HL-60/S4 treated with phorbol 12-myristate 13-acetate at 8.2 ng/mL for 4 days and 3 days (cell line): ENCODE measurements around the gene UBXN7.
"Not testable (repeated sequence)": the region's sequence is repeated elsewhere in the genome, so short reads cannot be mapped to it uniquely, and the experiment has no call there.

Experiments used
- in situ Hi-C: fragments of 300-500 bp; cut with MboI; formaldehyde crosslinking; loops from 2 replicates; pipeline ENCODE4 v1.15.0; 2022; ENCODE audit warnings: low sequenced_read_pairs

The UBXN7 gene

DNA sequence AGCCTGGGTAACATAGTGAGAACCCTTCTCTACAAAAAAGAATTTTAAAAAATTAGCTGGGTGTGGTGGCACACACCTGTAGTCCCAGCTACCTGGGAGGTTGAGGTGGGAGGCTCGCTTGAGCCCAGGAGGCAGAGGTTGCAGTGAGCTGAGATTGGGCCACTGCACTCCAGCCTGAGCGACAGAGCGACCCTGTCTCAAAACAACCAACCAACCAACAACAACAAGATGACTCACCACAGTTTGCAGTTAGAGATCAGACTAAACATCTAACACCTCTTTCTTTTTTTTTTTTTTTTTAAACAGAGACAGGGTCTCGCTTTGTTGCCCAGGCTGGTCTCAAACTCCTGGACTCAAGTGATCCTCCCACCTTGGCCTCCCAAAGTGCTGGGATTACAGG lies 73.7 kb downstream of the UBXN7 start:
- in situ Hi-C loops, result not testable (repeated sequence)

DNA sequence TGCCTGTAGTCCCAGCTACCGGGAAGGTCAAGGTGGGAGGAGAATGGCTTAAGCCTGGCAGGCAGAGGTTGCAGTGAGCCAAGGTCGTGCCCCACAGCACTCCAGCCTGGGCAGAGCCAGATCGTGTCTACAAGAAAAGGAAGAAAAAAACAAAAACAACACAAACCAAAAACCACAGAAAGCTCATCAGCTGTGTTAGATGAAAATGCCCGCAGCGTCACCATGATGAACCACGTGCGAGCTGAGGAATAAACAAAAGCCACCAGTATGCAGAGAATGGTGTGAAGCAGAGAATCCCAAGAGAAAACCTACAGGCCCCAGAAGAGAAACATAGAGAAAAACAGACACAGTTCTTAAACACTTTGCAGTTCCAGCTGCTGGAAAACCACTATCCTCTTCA lies 74.3 kb downstream of the UBXN7 start:
- in situ Hi-C loops, result no loop called here

DNA sequence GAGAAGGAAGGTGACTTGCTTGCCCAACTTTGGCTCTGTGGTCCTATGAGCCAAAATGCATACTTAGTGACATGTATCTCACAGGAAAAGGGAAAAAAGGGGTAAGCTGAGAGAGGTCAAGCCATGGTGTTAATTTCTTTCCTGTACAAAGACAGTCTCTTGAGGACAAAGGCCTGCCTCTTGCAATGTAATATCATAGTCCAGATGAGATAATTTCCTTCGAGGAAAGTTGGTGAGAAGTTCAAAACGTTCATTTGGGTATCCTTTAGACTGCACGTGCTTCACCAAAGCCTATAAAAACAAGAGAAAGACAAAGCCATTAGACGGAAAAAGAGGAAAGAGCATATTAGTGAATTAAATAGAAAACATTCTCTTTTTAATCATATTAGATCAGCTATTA lies 75.7 kb downstream of the UBXN7 start:
- in situ Hi-C loops, result no loop called here

DNA sequence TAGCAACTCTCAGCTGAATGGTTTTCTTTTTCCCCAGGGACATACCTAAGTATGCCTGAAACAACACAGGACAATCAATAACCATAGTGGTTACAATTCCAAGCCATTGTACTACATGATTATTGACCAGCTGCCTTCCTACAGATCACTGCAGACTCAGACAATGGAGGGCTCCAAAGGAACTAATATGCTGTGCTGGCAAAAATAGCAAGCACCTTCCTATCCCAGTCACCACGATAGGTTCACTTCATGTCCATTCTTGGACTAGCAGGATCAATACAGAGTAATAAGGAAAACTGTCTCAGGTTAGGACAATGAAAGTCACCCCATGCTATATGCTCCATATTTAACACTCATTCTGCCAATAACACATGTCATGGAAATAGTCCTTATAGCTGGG lies 76.6 kb downstream of the UBXN7 start:
- in situ Hi-C loops, result no loop called here

DNA sequence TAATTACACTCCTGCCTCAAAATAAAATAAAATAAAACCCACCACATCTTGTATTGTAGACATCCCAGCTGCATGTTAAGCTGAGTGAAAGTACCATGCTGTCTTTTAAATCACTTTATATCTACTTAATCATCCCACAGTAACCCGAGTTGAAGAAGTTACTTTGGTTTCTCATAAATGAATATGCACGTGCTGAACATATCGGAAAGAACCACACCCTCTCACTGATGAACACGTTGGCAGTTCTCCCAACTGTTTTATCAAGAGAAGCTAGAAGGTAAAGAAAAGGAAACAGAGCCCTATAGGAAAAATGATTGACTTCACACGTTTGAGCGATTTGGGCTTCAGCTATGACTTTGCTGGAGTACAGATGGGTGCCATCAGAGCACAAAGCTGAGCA lies 78.1 kb downstream of the UBXN7 start:
- in situ Hi-C loops, result no loop called here

DNA sequence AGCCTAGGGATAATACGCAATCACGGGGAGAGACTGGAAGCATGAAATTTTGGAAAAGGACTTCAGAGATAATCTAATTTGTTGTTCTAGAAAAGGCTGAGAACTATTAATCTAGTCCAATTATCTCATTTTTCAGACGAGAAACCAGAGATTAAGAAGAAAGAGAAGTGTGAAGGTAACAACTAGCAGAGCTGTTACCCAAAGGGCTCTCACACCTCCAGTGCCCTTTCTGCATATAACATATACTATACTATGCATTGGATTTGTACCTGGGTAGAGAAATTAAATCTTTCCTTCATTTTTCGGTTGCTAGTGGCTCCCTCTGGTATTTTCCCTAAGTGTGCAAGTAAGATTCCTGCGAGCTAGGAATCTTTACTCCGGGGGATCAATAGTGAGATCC lies 80.7 kb downstream of the UBXN7 start:
- in situ Hi-C loops, result no loop called here

DNA sequence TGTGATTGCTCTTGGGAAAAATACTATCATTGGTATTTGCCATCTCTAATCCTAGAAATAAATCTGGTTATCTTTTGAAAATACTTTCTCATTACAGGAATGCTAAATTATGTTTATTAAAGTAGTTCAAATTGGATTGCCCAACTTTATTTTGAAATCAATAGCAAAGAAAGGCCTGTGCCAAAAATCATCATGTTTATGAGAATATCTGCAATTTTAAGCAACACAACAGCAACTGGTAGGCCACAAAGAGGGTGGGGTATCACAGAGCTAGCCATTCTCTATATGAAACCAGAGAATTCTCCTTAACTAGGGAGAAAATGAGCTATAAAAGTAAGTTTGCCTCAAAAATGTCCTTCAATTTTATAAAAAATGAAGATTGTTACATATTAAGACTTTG lies 82.2 kb downstream of the UBXN7 start:
- in situ Hi-C loops, result no loop called here

DNA sequence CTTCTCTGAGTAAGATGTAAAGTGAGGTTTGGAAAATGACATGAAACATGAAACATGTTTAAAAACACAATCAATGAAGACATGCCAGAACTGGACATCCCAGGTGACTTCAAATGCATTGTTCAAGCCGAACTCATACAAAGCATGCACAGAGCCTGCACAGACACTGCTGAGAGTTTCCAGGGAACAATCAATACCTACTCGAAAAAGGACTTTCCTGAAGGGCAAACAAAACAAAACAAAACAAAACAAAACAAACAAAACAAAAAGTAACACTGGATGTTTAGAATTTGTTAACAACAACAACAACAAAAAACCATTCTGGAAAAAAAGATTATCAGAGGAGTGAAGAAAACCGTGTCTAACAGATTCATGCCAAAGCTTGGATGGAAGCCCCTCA lies 83.5 kb downstream of the UBXN7 start:
- in situ Hi-C loops, result no loop called here

DNA sequence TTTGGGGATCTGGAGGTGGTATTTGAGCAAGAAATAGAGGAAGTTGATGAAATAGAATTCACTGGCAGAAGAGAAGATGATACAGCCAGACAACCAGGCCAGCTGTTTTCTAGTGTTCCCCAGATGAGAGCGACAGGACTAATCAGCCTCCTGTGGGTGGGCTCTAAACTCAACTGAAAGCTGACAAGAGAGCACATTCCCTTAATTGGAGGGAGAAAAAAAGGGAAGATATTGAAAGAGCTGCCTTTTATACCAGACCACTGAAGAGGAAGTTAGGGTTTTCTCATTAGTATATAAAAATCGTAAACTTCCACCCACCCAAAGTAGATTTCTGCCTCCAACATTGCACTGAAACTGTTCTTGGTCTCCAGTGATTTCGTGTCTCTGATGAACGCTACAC lies 87.6 kb downstream of the UBXN7 start:
- in situ Hi-C loops, result no loop called here

DNA sequence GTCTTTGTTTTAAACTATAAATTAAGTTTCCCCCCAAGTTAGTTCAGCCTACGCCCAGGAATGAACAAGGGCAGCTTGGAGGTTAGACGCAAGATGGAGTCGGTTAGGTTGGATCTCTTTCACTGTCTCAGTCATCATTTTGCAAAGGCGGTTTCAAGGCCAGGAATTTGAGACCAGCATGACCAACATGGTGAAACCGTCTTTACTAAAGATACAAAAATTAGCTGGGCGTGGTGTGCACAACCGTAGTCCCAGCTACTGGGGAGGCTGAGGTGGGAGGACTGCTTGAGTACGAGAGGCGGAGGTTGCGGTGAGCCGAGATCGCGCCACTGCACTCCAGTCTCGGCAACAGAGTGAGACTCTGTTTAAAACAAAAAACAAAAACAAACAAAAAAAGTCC lies 88.3 kb downstream of the UBXN7 start:
- in situ Hi-C loops, result not testable (repeated sequence)

DNA sequence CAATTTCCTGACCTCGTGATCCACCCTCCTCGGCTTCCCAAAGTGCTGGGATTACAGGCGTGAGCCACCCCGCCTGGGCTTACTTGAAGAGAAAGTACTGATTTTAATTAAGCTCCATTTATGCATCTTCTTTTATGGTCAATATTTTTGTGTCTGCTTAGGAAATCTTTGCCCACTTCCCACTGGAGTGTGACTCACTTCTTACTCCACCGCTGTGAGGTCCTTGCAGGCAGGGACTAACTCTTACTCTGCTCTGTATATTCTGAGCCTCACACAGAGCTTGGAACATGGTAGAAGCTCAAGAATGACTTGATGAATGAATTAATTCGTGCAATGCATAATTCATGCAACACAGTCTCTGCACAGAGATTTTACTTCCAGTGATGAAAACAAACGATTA lies 91.1 kb downstream of the UBXN7 start:
- in situ Hi-C loops, result no loop called here

DNA sequence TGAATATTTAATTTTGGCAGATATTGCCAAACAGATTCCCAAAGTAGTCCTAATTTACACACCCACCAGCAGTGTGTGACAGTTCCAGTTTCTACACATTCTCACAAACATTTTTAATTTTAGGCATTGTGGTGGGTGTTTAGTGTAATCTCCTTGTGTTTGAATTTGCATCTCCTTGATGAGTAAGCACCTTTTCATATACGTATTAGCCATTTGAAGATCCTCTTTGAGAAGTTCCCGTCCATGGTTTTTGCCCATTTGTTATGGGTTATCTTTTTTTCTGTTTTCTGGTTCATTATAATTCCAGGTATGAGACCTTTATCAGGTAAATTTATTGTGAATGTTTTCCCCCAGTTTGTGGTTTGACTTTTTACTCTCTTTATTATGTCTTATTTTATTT lies 91.8 kb downstream of the UBXN7 start:
- in situ Hi-C loops, result no loop called here

DNA sequence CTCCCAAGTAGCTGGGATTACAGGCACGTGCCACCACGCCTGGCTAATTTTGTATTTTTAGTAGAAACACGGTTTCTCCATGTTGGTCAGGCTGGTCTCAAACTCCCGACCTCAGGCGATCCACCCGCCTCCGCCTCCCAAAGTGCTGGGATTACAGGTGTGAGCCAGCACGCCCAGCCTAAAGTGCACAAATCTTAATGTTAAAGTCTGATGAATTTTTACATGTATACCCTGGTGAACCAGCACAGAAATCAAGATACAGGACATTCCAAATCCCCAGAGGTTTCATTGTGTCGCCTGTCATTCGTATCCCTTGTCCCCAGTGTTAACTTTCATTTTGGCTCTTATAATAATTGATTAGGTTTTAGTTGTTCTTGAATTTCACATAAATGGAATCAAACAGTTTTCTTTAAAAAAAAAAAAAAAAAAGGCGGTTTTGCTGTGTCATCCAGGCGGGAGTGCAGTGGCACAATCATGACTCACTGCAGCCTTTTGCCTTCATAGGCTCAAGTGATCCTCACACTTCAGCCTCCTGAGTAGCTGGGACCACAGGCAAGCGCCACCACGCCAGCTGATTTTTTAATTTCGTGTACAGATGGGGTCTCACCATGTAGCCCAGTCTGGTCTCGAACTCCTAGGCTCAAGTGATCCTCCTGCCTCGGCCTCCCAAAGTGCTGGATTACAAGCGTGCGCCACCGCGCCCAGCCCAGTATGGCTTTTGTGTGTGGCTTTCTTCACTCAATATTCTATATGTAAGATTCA lies 92.6 kb downstream of the UBXN7 start:
- in situ Hi-C loops, result no loop called here

DNA sequence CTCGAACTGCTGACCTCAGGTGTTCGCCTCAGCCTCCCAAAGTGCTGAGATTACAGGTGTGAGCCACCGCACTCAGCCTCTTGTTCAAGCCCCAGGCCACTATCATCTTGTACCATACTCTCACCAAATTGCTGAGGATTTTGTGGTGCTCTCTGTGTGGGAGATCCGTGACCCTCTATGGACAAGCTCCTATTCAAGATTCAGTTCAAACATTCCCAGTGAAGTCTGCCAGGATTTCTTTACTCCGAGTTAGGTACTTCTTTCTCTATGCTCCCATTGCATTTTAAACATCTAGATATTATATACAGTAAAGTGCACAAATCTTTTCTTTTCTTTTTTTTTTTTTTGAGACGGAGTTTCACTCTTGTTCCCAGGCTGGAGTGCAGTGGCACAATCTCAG lies 93.2 kb downstream of the UBXN7 start:
- in situ Hi-C loops, result no loop called here

DNA sequence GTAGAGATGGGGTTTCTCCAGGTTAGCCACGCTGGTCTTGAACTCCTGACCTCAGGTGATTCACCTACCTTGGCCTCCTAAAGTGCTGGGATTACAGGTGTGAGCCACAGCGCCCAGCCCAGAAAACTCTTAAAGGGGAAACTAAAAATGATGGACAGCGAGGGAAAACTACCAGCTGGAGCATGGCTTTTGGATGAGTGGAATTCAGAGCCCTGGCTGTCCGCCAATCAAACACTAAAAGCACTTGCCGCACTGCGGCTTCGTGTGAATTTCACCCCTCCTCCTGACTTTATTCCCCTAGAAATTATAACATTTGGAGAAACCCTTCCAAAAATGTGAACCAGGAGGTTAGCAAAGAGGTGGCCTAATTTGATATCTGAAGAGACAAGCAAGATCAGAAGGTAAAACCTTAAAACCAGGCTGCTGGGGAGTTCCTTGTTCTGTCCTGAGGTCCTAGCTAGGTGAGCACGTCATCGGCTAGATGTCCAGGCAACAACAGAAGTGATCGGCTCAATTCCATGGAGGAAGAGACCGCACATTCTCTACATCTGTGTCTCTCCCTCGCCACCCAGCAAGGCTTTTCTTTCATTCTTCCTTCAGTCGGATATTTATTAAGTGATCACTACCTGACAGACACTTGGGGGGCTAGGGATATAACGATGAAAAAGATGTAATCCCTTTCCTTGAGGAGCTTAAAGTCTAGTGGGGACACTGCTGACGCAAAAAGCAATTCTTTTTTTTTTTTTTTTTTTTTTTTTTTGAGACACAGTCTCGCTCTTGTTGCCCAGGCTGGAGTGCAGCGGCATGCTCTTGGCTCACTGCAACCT lies 95.7 kb downstream of the UBXN7 start:
- in situ Hi-C loops, result no loop called here

DNA sequence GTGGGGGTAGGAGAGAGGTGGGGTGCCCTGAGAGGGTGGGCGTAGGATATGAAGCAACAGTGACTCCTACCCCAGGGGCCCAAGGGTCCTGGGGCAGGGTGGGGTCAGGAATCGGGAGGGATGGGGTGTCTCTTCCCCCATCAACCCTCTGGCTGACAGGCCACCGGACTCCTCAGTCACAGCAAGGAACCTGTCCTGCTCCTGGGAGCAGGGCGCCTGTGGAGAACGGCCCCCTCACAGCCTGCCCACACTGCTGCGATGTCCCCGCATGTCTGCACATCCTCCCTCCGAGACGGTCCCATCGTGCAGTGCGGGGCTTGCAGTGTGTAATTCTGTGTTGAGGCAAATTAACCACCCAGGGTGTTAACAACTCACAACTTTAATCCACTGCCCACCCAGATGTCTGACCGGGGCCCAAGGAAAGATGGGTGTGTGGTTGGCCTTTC lies 96.7 kb downstream of the UBXN7 start:
- in situ Hi-C loops, result no loop called here

DNA sequence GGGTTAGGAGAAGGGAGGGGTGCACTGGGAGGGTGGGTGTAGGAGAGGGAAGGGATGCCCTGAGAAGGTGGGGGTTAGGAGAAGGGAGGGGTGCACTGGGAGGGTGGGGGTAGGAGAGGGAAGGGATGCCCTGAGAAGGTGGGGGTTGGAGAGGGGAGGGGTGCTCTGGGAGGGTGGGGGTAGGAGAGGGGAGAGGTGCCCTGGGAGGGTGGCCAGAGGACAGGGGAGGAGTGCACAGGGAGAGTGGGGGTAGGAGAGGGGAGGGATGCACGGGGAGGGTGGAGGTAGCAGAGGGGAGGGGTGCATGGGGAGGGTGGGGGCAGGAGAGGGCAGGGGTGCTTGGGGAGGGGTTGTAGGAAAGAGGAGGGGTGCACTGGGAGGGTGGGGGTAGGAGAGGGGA lies 97.2 kb downstream of the UBXN7 start:
- in situ Hi-C loops, result no loop called here

DNA sequence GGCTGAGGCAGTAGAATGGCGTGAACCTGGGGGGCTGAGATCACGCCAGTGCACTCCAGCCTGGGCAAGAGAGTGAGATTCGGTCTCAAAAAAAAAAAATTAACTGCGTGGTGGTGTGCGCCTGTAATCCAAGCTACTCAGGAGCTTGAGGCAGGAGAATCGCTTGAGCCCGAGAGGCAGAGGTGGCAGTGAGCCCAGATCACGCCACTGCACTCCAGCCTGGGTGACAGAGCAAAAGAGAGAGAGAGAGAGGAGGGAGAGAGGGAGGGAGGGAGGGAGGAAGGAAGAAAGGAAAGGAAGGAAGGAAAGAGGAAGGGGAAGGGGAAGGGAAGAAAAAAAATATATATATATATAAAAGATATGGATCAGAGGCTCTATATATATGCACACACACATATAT lies 100.1 kb downstream of the UBXN7 start:
- in situ Hi-C loops, result no loop called here

DNA sequence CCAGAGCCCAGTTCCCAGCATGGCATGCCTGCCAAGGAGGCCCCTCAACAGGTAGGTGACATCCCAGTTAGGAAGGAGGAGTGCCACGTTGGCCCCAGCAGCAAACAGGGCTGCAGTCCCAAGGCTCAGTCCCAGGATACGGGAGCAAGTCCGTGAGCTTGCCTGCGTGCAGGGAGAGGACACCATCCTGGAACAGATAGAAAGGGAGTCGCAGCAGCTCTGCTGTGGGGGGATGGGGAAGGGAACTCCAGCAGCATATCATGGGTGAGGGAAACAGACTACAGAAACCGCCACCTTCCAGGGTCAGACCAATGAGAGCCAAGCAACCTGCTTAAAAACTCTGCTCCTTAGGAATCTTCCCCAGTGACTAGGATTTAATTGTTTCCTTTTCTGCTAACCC lies 104.8 kb downstream of the UBXN7 start:
- in situ Hi-C loops, result no loop called here

DNA sequence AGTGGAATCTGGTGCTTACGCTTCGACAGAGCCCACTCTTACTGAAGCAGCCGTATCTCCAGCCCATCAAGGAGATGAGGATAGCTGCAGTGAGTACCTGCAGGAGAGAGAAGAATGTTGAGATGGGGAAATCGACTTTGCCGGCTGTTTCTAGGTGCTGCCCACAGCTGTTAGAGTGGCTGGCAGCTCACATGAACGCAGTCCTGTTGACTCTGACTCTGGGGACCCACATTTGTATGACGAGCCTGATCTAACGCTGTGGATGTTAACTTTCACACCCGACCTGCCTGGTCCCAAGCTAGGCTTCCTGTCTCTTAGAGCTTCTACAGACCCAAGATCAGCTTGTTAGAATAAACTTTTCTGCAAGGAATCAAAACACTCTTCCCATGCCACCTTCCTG lies 105.3 kb downstream of the UBXN7 start:
- in situ Hi-C loops, result no loop called here

DNA sequence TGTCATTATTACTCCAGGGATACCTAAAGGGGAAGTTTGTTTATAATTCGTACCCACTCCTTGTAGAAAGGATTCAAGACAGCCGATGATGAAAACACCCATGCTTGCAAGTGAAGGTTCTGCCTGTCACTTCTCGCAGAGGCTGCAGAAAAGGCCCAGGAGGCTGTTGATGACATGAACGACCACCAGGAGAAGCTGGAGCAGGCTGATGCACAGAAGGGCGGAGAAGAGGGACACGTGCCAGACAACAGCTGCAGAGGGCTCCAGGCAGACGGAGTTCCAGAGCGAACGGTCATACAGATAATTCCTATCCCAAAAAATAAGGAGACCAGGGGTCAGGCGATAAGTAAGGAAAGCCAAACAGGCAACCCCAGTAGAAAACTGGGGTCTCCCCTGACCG lies 108.5 kb downstream of the UBXN7 start:
- in situ Hi-C loops, result no loop called here

DNA sequence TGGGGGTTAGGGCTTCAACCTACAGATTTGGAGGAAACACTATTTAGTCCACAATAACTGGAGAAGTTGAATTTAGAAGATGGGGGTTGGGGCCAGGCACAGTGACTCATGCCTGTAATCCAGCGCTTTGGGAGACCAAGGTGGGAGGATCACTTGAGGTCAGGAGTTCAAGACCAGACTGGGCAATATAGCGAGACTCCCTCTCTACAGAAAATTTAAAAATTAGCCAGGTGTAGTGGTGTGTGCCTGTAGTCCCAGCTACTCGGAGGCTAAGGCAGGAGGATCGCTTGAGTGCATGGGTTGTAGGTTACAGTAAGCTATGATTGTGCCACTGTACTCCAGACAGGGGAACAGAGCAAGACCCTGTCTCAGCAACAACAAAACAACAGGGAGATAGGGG lies 109.2 kb downstream of the UBXN7 start:
- in situ Hi-C loops, result no loop called here
